ENCODE results near the gene SDHD. TPM values are rescaled to one million over a fixed set of nuclear protein-coding genes. Genes with fewer than 3 reads are reported as not detected.
A peak's percentile ranks its signal among the peaks of the same experiment; 100 is the strongest.

Gene SDHD
- total and polyA plus RNA-seq, 9 of the 15 experiments (the other 6 are each of a cell fraction or from before 2014, with no cell fraction given), result 150 to 1,225 (median 215) TPM

- TF ChIP-seq HMBOX1 (IDR thresholded peaks at IDR 0.05) (no peak), ZNF717 (CRISPR knock-in tag; IDR thresholded peaks at IDR 0.05) (no peak), EWSR1 (IDR thresholded peaks at IDR 0.05; ENCODE audit: borderline replicate concordance, low read depth, partially characterized antibody) (no peak), PHB2 (IDR thresholded peaks at IDR 0.05; ENCODE audit: low read depth) (no peak; the same call in 1 of the 2 replicates), FOXA1 (IDR thresholded peaks at IDR 0.05; ENCODE audit: borderline replicate concordance) (no peak), MBD2 (IDR thresholded peaks at IDR 0.05; ENCODE audit: borderline replicate concordance, low read depth) (0 out of 2 replicates have a peak, but pooled peaks have one; percentile 11), CCNT2 (IDR thresholded peaks at IDR 0.05; ENCODE audit: borderline replicate concordance, extremely low read depth, insufficient read length, low read depth, low read length) (no peak), FOXK1 (CRISPR knock-in tag; IDR thresholded peaks at IDR 0.05; ENCODE audit: borderline replicate concordance) (peak; percentile 57; the same call in 1 of the 2 replicates), ZBTB2 (IDR thresholded peaks at IDR 0.05) (peak; percentile 70; the same call in 1 of the 2 replicates), CTCF (IDR thresholded peaks at IDR 0.05 in 2 of 3, conservative IDR thresholded peaks at IDR 0.05 in 1 of 3; ENCODE audit: insufficient read depth in 2 of 3, low read depth in 1 of 3, low read length in 3 of 3) (no peak), FOXK2 (conservative IDR thresholded peaks at IDR 0.05 in 1 of 2, IDR thresholded peaks at IDR 0.05 in 1 of 2; ENCODE audit: low read depth in 2 of 2) (peak; percentile 89 to 90; a peak in 3 of 4 replicates), U2AF2 (optimal IDR thresholded peaks at IDR 0.05; ENCODE audit: low read depth, low read length) (no peak), ZNF124 (CRISPR knock-in tag; IDR thresholded peaks at IDR 0.05) (no peak), POLR2B (IDR thresholded peaks at IDR 0.05; ENCODE audit: low read depth, partially characterized antibody) (peak; percentile 63), ZC3H11A (IDR thresholded peaks at IDR 0.05; ENCODE audit: low read depth, low read length) (no peak), TAF9B (IDR thresholded peaks at IDR 0.05; ENCODE audit: partially characterized antibody) (peak; percentile 83), BCOR (IDR thresholded peaks at IDR 0.05) (peak; percentile 22; the same call in 1 of the 2 replicates), HDAC1 (IDR thresholded peaks at IDR 0.05) (peak; percentile 65 to 93; a peak in 2 of 4 replicates)
These were observed 12.5 kb upstream of the SDHD start, which contains the start of the genes NKAPD1 and PIH1D2 (continued) for GRCh38 chr11:112073941-112074811.

All from K562 (cell line).